GM12878 (cell line): ENCODE data around the gene SERPINH1. TPM values are rescaled to one million over a fixed set of nuclear protein-coding genes. Genes with fewer than 3 reads are reported as not detected.

ENCODE experiments used
- ATAC-seq: fragments of 200-7000 bp; cut with Tn5 transposase; 3 replicates; pipeline ENCODE4 v1.9.1; 2020; ENCODE audit warnings: mild to moderate bottlenecking, moderate library complexity
- BruUV-seq: library from RNA; stranded (reverse); fragments of 400-500 nt; replicated peaks from 2 replicates; lab custom pipeline; 2021; lab: Mats Ljungman, UMichigan
- CTCF ChIA-PET: fragments of 300-600 bp; sonication (Branson Sonifier 250); formaldehyde crosslinking; extraction: SDS; loops from one replicate; lab custom pipeline; 2021; ENCODE audit warnings: inconsistent platforms; lab: Yijun Ruan, JAX
- POLR2A ChIA-PET: fragments of 350-600 bp; formaldehyde crosslinking; extraction: SDS; loops from one replicate; lab custom pipeline; 2021; ENCODE audit warnings: inconsistent platforms; lab: Charles Lee
- RAD21 ChIA-PET: fragments of 300-600 bp; sonication (Branson Sonifier 250); formaldehyde crosslinking; loops from one replicate; lab custom pipeline; 2023; ENCODE audit warnings: antibody characterized with exemption; ENCODE audit not compliant: unreplicated experiment; lab: Charles Lee
- SMC1A ChIA-PET: fragments of 300-600 bp; sonication (Branson Sonifier 250); formaldehyde crosslinking; loops from one replicate; lab custom pipeline; 2023; ENCODE audit not compliant: unreplicated experiment, uncharacterized antibody; lab: Charles Lee
- DNase-seq: peaks from one replicate; pipeline ENCODE4 v3.0.0-alpha.2; 2011; ENCODE audit warnings: low read depth, low spot score
- FAIRE-seq: peaks from 3 replicates; lab custom pipeline; 2011; peaks lifted over from hg19 to GRCh38; lab: Jason Lieb, UNC
- H2AFZ ChIP-seq: 2 replicates; pipeline ENCODE4 v1.6.0; 2011; ENCODE audit warnings: low read depth, low read length, control low read depth; ENCODE audit not compliant: control insufficient read depth
- H3K27ac ChIP-seq: 2 replicates; pipeline ENCODE4 v1.5.1; 2011; ENCODE audit warnings: control low read depth; ENCODE audit not compliant: control insufficient read depth, insufficient read depth
- H3K27me3 ChIP-seq, 2 experiments: replicated peaks in 1 of 2; 2 replicates each; pipeline versions ENCODE4 v1.6.0 to v1.6.1; 2011; ENCODE audit warnings: low read length in 1 of 2; ENCODE audit not compliant: control insufficient read depth in 2 of 2, insufficient read depth in 2 of 2
- H3K36me3 ChIP-seq, 2 experiments: 2 replicates each; pipeline ENCODE4 v1.5.1; 2011; ENCODE audit warnings: low read length in 1 of 2; ENCODE audit not compliant: control insufficient read depth in 2 of 2, insufficient read depth in 2 of 2
- H3K4me1 ChIP-seq: 2 replicates; pipeline ENCODE4 v1.6.1; 2011; ENCODE audit warnings: mild to moderate bottlenecking, low read length, moderate library complexity, mixed read lengths; ENCODE audit not compliant: control insufficient read depth, insufficient read depth
- H3K4me2 ChIP-seq: 2 replicates; pipeline ENCODE4 v1.6.0; 2011; ENCODE audit warnings: control low read depth; ENCODE audit not compliant: control insufficient read depth, insufficient read depth
- H3K4me3 ChIP-seq: fragments of 200-600 bp; sonication (generic); 2 replicates; pipeline ENCODE4 v1.5.1; 2016
- H3K79me2 ChIP-seq: 2 replicates; pipeline ENCODE4 v1.6.0; 2011; ENCODE audit warnings: low read length; ENCODE audit not compliant: control insufficient read depth, insufficient read depth
- H3K9ac ChIP-seq: 2 replicates; pipeline ENCODE4 v1.8.0; 2011; ENCODE audit warnings: low read length, control low read depth, mixed read lengths; ENCODE audit not compliant: control insufficient read depth, insufficient read depth
- H3K9me3 ChIP-seq: replicated peaks from 3 replicates; pipeline ENCODE4 v1.5.1; 2011; ENCODE audit warnings: mild to moderate bottlenecking, low read length; ENCODE audit not compliant: control insufficient read depth, insufficient read depth
- H4K20me1 ChIP-seq: 2 replicates; pipeline ENCODE4 v1.6.0; 2011; ENCODE audit not compliant: control insufficient read depth, insufficient read depth
- BCL11A ChIP-seq: IDR thresholded peaks from 2 replicates; pipeline ENCODE4 v1.6.1; 2011; ENCODE audit warnings: low read depth, low read length
- BRCA1 ChIP-seq: IDR thresholded peaks from 2 replicates; pipeline ENCODE4 v1.6.1; 2011; ENCODE audit warnings: low read depth, low read length, improper control_type of control experiment
- FOXM1 ChIP-seq: IDR thresholded peaks from 2 replicates; pipeline ENCODE4 v1.6.1; 2012; ENCODE audit warnings: low read depth, mild to moderate bottlenecking, inconsistent platforms, low read length, moderate library complexity
- GATAD2B ChIP-seq: fragments of 450-650 bp; conservative IDR thresholded peaks from 2 replicates; pipeline ENCODE4 v1.6.1; 2017; ENCODE audit warnings: low read depth, mild to moderate bottlenecking, moderate library complexity
- NFXL1 ChIP-seq: fragments of 450-650 bp; IDR thresholded peaks from 2 replicates; pipeline ENCODE4 v1.6.1; 2017; ENCODE audit warnings: antibody characterized with exemption, mild to moderate bottlenecking, borderline replicate concordance
- RAD21 ChIP-seq: IDR thresholded peaks from 2 replicates; pipeline ENCODE4 v1.6.1; 2011; ENCODE audit warnings: mild to moderate bottlenecking, low read depth, low read length, moderate library complexity; ENCODE audit not compliant: insufficient read depth
- SMARCA5 ChIP-seq: fragments of 450-650 bp; IDR thresholded peaks from 2 replicates; pipeline ENCODE4 v1.6.1; 2017; ENCODE audit warnings: mild to moderate bottlenecking
- SRF ChIP-seq, 2 experiments: IDR thresholded peaks; 2 replicates each; pipeline ENCODE4 v1.6.1; 2011; ENCODE audit warnings: low read depth in 2 of 2, low read length in 2 of 2, mild to moderate bottlenecking in 1 of 2, moderate library complexity in 1 of 2
- USF1 ChIP-seq: IDR thresholded peaks from 2 replicates; pipeline ENCODE4 v1.6.1; 2011; ENCODE audit warnings: borderline replicate concordance, low read depth, mild to moderate bottlenecking, moderate library complexity, mixed read lengths, low read length; ENCODE audit not compliant: insufficient read depth; ENCODE audit errors: extremely low read length
- ZNF622 ChIP-seq: fragments of 450-650 bp; IDR thresholded peaks from 2 replicates; pipeline ENCODE4 v1.6.1; 2017; ENCODE audit warnings: mild to moderate bottlenecking, inconsistent platforms
- whole genome bisulfite sequencing: methylation state at CpG from one replicate; pipeline ENCODE4 v1.1.6; 2016; ENCODE audit warnings: low lambda C conversion rate; ENCODE audit not compliant: insufficient replicate concordance, insufficient coverage; ENCODE audit errors: missing lambda C conversion rate; 5-methylcytosine and 5-hydroxymethylcytosine counted together
- in situ Hi-C: fragments of 300-500 bp; cut with MboI; formaldehyde crosslinking; loops from 9 replicates; pipeline ENCODE4 v1.14.3; 2018; ENCODE audit warnings: mixed read lengths
- intact Hi-C: fragments of 100-400 bp; cut with micrococcal nuclease; formaldehyde crosslinking; loops from one replicate; pipeline ENCODE4 v1.14.2; 2022; ENCODE audit not compliant: unreplicated experiment
- polyA plus RNA-seq, 11 experiments: library from polyadenylated mRNA; depleted of rRNA in 4 of 11; unstranded in 6 of 11; stranded (reverse) in 5 of 11; fragments of >200 nt; fragmentation: Nextera tagmentation in 4 of 11; fragmentation: Illumina TruSeq in 1 of 11; extraction: Ambion mirVana in 4 of 11; extraction: Trizol in 1 of 11; gene quantifications; 1 replicate in 1 of 11; 2 replicates in 10 of 11; pipeline versions ENCODE4 v1.2.1 to v1.2.3, GENCODE V29; 2011 to 2016; ENCODE audit warnings: inconsistent platforms in 2 of 11, missing spikeins in 2 of 11, low read depth in 1 of 11
- total RNA-seq, 4 experiments: library from RNA; depleted of rRNA in 3 of 4; stranded (reverse); fragments of >200 nt in 3 of 4; fragmentation: Illumina TruSeq in 1 of 4; extraction: Trizol in 1 of 4; gene quantifications; 2 replicates each; pipeline versions ENCODE4 v1.2.1 to v1.2.3, GENCODE V29; 2013 to 2021
- TF ChIP-seq, protein P1 (sequence below): fragments of 450-650 bp; formaldehyde crosslinking; IDR thresholded peaks from 2 replicates; pipeline ENCODE4 v1.4.0; 2022; ENCODE audit warnings: mild to moderate bottlenecking, moderate library complexity
- TF ChIP-seq, protein P2 (sequence below): fragments of 450-650 bp; IDR thresholded peaks from 2 replicates; pipeline ENCODE4 v1.6.1; 2017; ENCODE audit warnings: antibody characterized with exemption, mild to moderate bottlenecking, moderate library complexity
- TF ChIP-seq, protein P3 (sequence below): fragments of 450-650 bp; IDR thresholded peaks from 2 replicates; pipeline ENCODE4 v1.6.1; 2017; ENCODE audit warnings: low read depth, mild to moderate bottlenecking, moderate library complexity

Gene SERPINH1
- total and polyA plus RNA-seq, 10 of the 15 experiments (the other 5 are each of a cell fraction or from before 2014, with no cell fraction given): 0.34 to 19.8 (median 13.7) TPM

- H2AFZ ChIP-seq: no peak overlapping the region
- H3K4me2 ChIP-seq: no peak overlapping the region
- no peak overlapping the region for H3K4me3 ChIP-seq
- intact Hi-C loops: no loop called here
- H3K9me3 ChIP-seq: no peaks in the 10 kb centered on the region
- DNase-seq (no peak), FAIRE-seq (no peak), ATAC-seq (peak; percentile 64)
- ChIA-PET CTCF (interaction anchor here (0.9 to 1.9 kb wide), 3 partner anchors 15 to 151 kb away, joined by 3 to 4 read pairs (median 4); no protein-coding TSS in a partner anchor), SMC1A (interaction anchor here (0.6 to 0.9 kb wide), 3 partner anchors 14 to 96 kb away, joined by 3 to 4 read pairs (median 3); no protein-coding TSS in a partner anchor), POLR2A (no interaction called here), RAD21 (no interaction called here)
- H4K20me1 ChIP-seq: no peaks in the 10 kb centered on the region
- in situ Hi-C loops: no loop called here
- H3K27ac ChIP-seq: no peak overlapping the region
- no TSS peak for BruUV-seq
- H3K36me3 ChIP-seq: no peaks in the 10 kb centered on the region
- no peaks in the 10 kb centered on the region for H3K4me1 ChIP-seq
- no peaks in the 10 kb centered on the region for H3K27me3 ChIP-seq
- H3K79me2 ChIP-seq: no peaks in the 10 kb centered on the region
- 47% methylated on average over 21 of the region's 21 CpGs for WGBS
- H3K9ac ChIP-seq: no peak overlapping the region
- no peak for TF ChIP-seq RAD21
- no peak for TF ChIP-seq SRF (IDR thresholded peaks at IDR 0.05; ENCODE audit: low read depth in 2 of 2, low read length in 2 of 2)
- no peak for TF ChIP-seq SMARCA5
- TF ChIP-seq NFXL1: no peak
- no peak for TF ChIP-seq FOXM1
- TF ChIP-seq, protein P1, sequence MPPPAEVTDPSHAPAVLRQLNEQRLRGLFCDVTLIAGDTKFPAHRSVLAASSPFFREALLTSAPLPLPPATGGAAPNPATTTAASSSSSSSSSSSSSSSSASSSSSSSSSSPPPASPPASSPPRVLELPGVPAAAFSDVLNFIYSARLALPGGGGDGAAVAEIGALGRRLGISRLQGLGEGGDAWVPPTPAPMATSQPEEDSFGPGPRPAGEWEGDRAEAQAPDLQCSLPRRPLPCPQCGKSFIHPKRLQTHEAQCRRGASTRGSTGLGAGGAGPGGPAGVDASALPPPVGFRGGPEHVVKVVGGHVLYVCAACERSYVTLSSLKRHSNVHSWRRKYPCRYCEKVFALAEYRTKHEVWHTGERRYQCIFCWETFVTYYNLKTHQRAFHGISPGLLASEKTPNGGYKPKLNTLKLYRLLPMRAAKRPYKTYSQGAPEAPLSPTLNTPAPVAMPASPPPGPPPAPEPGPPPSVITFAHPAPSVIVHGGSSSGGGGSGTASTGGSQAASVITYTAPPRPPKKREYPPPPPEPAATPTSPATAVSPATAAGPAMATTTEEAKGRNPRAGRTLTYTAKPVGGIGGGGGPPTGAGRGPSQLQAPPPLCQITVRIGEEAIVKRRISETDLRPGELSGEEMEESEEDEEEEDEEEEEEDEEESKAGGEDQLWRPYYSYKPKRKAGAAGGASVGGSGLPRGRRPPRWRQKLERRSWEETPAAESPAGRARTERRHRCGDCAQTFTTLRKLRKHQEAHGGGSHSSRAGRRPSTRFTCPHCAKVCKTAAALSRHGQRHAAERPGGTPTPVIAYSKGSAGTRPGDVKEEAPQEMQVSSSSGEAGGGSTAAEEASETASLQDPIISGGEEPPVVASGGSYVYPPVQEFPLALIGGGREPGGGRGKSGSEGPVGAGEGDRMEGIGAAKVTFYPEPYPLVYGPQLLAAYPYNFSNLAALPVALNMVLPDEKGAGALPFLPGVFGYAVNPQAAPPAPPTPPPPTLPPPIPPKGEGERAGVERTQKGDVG (CRISPR knock-in tag): no peak
- no peak for TF ChIP-seq BRCA1
- TF ChIP-seq, protein P2, sequence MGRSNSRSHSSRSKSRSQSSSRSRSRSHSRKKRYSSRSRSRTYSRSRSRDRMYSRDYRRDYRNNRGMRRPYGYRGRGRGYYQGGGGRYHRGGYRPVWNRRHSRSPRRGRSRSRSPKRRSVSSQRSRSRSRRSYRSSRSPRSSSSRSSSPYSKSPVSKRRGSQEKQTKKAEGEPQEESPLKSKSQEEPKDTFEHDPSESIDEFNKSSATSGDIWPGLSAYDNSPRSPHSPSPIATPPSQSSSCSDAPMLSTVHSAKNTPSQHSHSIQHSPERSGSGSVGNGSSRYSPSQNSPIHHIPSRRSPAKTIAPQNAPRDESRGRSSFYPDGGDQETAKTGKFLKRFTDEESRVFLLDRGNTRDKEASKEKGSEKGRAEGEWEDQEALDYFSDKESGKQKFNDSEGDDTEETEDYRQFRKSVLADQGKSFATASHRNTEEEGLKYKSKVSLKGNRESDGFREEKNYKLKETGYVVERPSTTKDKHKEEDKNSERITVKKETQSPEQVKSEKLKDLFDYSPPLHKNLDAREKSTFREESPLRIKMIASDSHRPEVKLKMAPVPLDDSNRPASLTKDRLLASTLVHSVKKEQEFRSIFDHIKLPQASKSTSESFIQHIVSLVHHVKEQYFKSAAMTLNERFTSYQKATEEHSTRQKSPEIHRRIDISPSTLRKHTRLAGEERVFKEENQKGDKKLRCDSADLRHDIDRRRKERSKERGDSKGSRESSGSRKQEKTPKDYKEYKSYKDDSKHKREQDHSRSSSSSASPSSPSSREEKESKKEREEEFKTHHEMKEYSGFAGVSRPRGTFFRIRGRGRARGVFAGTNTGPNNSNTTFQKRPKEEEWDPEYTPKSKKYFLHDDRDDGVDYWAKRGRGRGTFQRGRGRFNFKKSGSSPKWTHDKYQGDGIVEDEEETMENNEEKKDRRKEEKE: no peak
- TF ChIP-seq, protein P3, sequence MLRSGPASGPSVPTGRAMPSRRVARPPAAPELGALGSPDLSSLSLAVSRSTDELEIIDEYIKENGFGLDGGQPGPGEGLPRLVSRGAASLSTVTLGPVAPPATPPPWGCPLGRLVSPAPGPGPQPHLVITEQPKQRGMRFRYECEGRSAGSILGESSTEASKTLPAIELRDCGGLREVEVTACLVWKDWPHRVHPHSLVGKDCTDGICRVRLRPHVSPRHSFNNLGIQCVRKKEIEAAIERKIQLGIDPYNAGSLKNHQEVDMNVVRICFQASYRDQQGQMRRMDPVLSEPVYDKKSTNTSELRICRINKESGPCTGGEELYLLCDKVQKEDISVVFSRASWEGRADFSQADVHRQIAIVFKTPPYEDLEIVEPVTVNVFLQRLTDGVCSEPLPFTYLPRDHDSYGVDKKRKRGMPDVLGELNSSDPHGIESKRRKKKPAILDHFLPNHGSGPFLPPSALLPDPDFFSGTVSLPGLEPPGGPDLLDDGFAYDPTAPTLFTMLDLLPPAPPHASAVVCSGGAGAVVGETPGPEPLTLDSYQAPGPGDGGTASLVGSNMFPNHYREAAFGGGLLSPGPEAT: no peak
- TF ChIP-seq USF1: no peak
- no peak for TF ChIP-seq BCL11A
- no peak for TF ChIP-seq ZNF622
- TF ChIP-seq GATAD2B: no peak
Observed at GRCh38 chr11:75554258-75555022, 7.6 kb upstream of the SERPINH1 start.
